ENCODE measurements around the gene MRNIP. TPM values are rescaled to one million over a fixed set of nuclear protein-coding genes. Genes with fewer than 3 reads are reported as not detected.

Gene MRNIP
- total RNA-seq, 1 experiment from 2014 or later = 31.1 TPM

DNA sequence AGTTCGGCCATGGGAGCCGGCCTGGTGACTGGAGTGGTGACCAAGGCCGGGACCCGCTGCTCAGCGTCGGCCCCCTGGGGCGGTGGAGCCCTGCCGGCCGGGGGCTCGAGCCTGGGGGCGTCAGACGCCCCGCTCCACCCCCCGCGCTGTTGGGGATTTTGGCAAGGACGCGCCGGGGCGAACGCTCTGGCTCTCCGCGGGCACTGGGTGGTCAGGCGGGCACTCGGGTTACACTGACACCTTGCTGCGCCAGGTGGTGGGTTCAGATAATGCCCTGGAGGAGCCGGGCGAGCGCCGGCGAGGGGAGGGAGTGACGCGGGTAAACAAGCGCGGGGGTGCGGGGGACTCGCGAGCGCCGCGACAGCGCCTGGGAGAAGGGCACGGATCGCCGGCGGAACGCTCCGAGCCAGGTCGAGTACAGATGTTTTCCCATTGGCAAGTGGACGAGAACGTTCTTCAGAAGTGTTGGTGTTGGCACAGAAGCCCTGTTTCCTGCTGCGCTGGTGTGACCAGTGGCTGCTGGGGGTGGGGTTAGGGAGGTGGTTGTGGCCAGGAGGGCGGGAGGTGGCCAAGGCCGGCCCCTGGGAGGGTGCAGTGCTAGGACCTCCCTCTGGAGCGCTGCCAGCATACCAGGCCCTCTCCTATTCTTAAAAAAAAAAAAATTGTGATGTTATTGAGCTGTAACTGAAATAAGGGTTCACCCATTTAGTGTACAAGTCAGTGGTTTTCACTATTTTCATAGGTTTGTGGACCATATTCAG is 37.1 kb downstream of the MRNIP start:
- no CpG with 5 or more reads among the region's 54 CpGs for WGBS (ENCODE audit: extremely low coverage, insufficient read length, low lambda C conversion rate)
- peak overlapping the region; percentile 88 to 93 for H3K4me3 Mint-ChIP-seq
- Histone ChIP-seq H3K79me2 (ENCODE audit: insufficient read depth, low read length) (peaks cover 9% of the 10 kb centered on the region; the same call in 1 of the 2 replicates), H2BK20ac (ENCODE audit: low read depth, low read length, poor library complexity, severe bottlenecking) (no peak overlapping the region), H3K56ac (ENCODE audit: insufficient read length, low read depth, low read length) (no peak overlapping the region), H4K91ac (ENCODE audit: insufficient read length, low read depth, low read length) (no peak overlapping the region), H3K4me1 (ENCODE audit: insufficient read depth, low read length) (peaks cover 3% of the 10 kb centered on the region; the same call in 1 of the 2 replicates), H3K23ac (ENCODE audit: insufficient read length, low read depth, low read length) (no peak overlapping the region), H3K9ac (ENCODE audit: extremely low read depth, insufficient read length, low read length) (peak overlapping the region; percentile 30), H3K4me2 (ENCODE audit: insufficient read depth, insufficient read length, low read length) (peak overlapping the region; percentile 79), H4K5ac (ENCODE audit: insufficient read length, low read depth, low read length) (no peak overlapping the region), H3K27me3 (ENCODE audit: insufficient read depth, low read length) (no peaks in the 10 kb centered on the region), H3K27ac (ENCODE audit: insufficient read length, low read depth, low read length) (no peak overlapping the region), H3K79me1 (ENCODE audit: insufficient read depth, low read depth, low read length, poor library complexity, severe bottlenecking) (peaks cover 10% of the 10 kb centered on the region), H2AFZ (ENCODE audit: low read length) (no peak overlapping the region), H3T11ph (ENCODE audit: low read length) (no peak overlapping the region), H4K8ac (replicated peaks; ENCODE audit: insufficient read length, low read depth, low read length) (no peak overlapping the region), H3K23me2 (ENCODE audit: insufficient read length, low read depth, low read length, poor library complexity, severe bottlenecking) (peaks cover 13% of the 10 kb centered on the region), H3K9me3 (ENCODE audit: control insufficient read depth, low read depth, low read length) (no peaks in the 10 kb centered on the region), H3K18ac (ENCODE audit: insufficient read length, low read depth, low read length) (peak overlapping the region; percentile 74), H2AK5ac (ENCODE audit: insufficient read length, low read length) (no peak overlapping the region), H2BK120ac (ENCODE audit: low read depth, low read length, poor library complexity, severe bottlenecking) (no peak overlapping the region), H2BK15ac (ENCODE audit: low read depth, low read length) (no peak overlapping the region), H2BK12ac (ENCODE audit: insufficient read length, low read depth, low read length) (no peak overlapping the region), H3K4ac (ENCODE audit: low read depth, low read length) (no peak overlapping the region), H3K14ac (ENCODE audit: insufficient read depth, low read length) (peak overlapping the region; percentile 72), H4K20me1 (ENCODE audit: control insufficient read depth, insufficient read depth, insufficient read length) (no peaks in the 10 kb centered on the region), H2BK5ac (ENCODE audit: insufficient read length, low read length) (no peak overlapping the region)
- peaks cover 24 to 38% (median 37%) of the 10 kb centered on the region in 3 experiments for H3K36me3 Mint-ChIP-seq (ENCODE audit: insufficient read depth in 1 of 3, low read depth in 3 of 3)
- peaks cover 30 to 33% of the 10 kb centered on the region in 2 experiments for H3K4me1 Mint-ChIP-seq
- peak; percentile 87 for DNase-seq
- H3K9me3 Mint-ChIP-seq = no peaks in the 10 kb centered on the region; a peak in 1 of 5 replicates
- H3K27me3 Mint-ChIP-seq (ENCODE audit: low read depth) = peaks cover 6% of the 10 kb centered on the region
- TF ChIP-seq CTCF (conservative IDR thresholded peaks at IDR 0.05) = peak; percentile 11; the same call in 1 of the 3 replicates
- H3K27ac Mint-ChIP-seq = peak overlapping the region; percentile 40 to 94 (median 93); a peak in 3 of 7 replicates

Measured in H9 (cell line).